Measurements from ENCODE around the gene TRMT112. TPM values are rescaled to one million over a fixed set of nuclear protein-coding genes. Genes with fewer than 3 reads are reported as not detected.
A peak's percentile ranks its signal among the peaks of the same experiment; 100 is the strongest.

Gene TRMT112
- total and polyA plus RNA-seq, 2 of the 8 experiments (the other 6 are each of a cell fraction or from before 2014, with no cell fraction given): 300 to 650 TPM

- no peak for TF ChIP-seq CHD7 (IDR thresholded peaks at IDR 0.05; ENCODE audit: insufficient replicate concordance, low read length)
- no peak for TF ChIP-seq KDM1A (IDR thresholded peaks at IDR 0.05; ENCODE audit: borderline replicate concordance, low read length)
- TF ChIP-seq HDAC6 (IDR thresholded peaks at IDR 0.05; ENCODE audit: low read depth, low read length): no peak
- no peak for TF ChIP-seq CBX8 (IDR thresholded peaks at IDR 0.05; ENCODE audit: borderline replicate concordance, low read depth, low read length)
- no peak for TF ChIP-seq TCF12 (IDR thresholded peaks at IDR 0.05; ENCODE audit: low read depth, low read length)
- peak in 1 of 3 experiments; percentile 51; a peak in 2 of 4 replicates for TF ChIP-seq CTCF (IDR thresholded peaks at IDR 0.05; ENCODE audit: control extremely low read depth in 1 of 3, insufficient read depth in 1 of 3, low read depth in 1 of 3, low read length in 3 of 3)
- peak; percentile 61 for TF ChIP-seq TAF7 (optimal IDR thresholded peaks at IDR 0.05; ENCODE audit: borderline replicate concordance, low read depth, low read length)
Observed at GRCh38 chr11:64317961-64318765, 804 bp upstream of the TRMT112 start, which contains the start of gene PRDX5 (continued).
